HEK293 (cell line): Measurements from ENCODE around the gene BLACAT1.
A peak's percentile ranks its signal among the peaks of the same experiment; 100 is the strongest.

Experiments used
- CTCF ChIA-PET: fragments of 350-600 bp; formaldehyde crosslinking; extraction: SDS; loops from one replicate; lab custom pipeline; 2021; ENCODE audit warnings: antibody characterized with exemption; lab: Yijun Ruan, JAX
- POLR2A ChIA-PET: fragments of 300-600 bp; formaldehyde crosslinking; extraction: SDS; loops from one replicate; lab custom pipeline; 2020; ENCODE audit warnings: antibody characterized with exemption, inconsistent platforms; lab: Yijun Ruan, JAX
- H3K27ac ChIP-seq: fragments of 200-500 bp; sonication (Bioruptor generic); 2 replicates; pipeline ENCODE4 v1.5.1; 2014; ENCODE audit warnings: low read depth, low read length, control low read depth, inconsistent platforms; ENCODE audit errors: extremely low read depth
- H3K36me3 ChIP-seq, 2 experiments: fragments of 200-500 bp in 1 of 2; sonication (Bioruptor generic) in 1 of 2; 1 replicate in 1 of 2; 2 replicates in 1 of 2; pipeline ENCODE4 v1.5.1; 2014 to 2017; ENCODE audit warnings: inconsistent platforms in 2 of 2, low read length in 2 of 2; ENCODE audit not compliant: control insufficient read depth in 2 of 2, insufficient read depth in 1 of 2
- H3K4me1 ChIP-seq: fragments of 200-500 bp; sonication (Bioruptor generic); 2 replicates; pipeline ENCODE4 v1.5.1; 2014; ENCODE audit warnings: mild to moderate bottlenecking, low read length, inconsistent platforms; ENCODE audit not compliant: control insufficient read depth, insufficient read depth
- H3K4me3 ChIP-seq: 2 replicates; pipeline ENCODE4 v1.5.1; 2011; ENCODE audit warnings: low read depth, mild to moderate bottlenecking, control low read depth, low read length, moderate library complexity
- H3K9me3 ChIP-seq: fragments of 200-500 bp; sonication (Bioruptor generic); 2 replicates; pipeline ENCODE4 v1.5.1; 2014; ENCODE audit warnings: low read depth, low read length, inconsistent platforms; ENCODE audit not compliant: control insufficient read depth, insufficient read depth
- BCL11A ChIP-seq: fragments of 450-650 bp; formaldehyde crosslinking; IDR thresholded peaks from 2 replicates; pipeline ENCODE4 v1.5.1; 2016; ENCODE audit warnings: low read depth, missing biosample characterization, missing genetic modification characterization
- BCL6B ChIP-seq: fragments of 450-650 bp; formaldehyde crosslinking; IDR thresholded peaks from 2 replicates; pipeline ENCODE4 v1.5.1; 2017; ENCODE audit warnings: missing biosample characterization, missing genetic modification characterization
- EGR2 ChIP-seq: fragments of 450-650 bp; formaldehyde crosslinking; IDR thresholded peaks from 2 replicates; pipeline ENCODE4 v1.5.1; 2016; ENCODE audit warnings: low read depth, missing biosample characterization, missing genetic modification characterization
- MZF1 ChIP-seq: fragments of 450-650 bp; formaldehyde crosslinking; IDR thresholded peaks from 2 replicates; pipeline ENCODE4 v1.5.1; 2017; ENCODE audit warnings: missing biosample characterization, missing genetic modification characterization, borderline replicate concordance
- PRDM4 ChIP-seq: fragments of 450-650 bp; formaldehyde crosslinking; IDR thresholded peaks from 2 replicates; pipeline ENCODE4 v1.5.1; 2017; ENCODE audit warnings: missing biosample characterization, missing genetic modification characterization
- SALL2 ChIP-seq: fragments of 450-650 bp; formaldehyde crosslinking; IDR thresholded peaks from 2 replicates; pipeline ENCODE4 v1.5.0; 2017; ENCODE audit warnings: missing biosample characterization, mild to moderate bottlenecking, missing genetic modification characterization, borderline replicate concordance
- SCRT1 ChIP-seq: fragments of 450-650 bp; formaldehyde crosslinking; IDR thresholded peaks from 2 replicates; pipeline ENCODE4 v1.5.1; 2016; ENCODE audit warnings: missing biosample characterization, missing genetic modification characterization, borderline replicate concordance
- YY1 ChIP-seq: fragments of 450-650 bp; formaldehyde crosslinking; IDR thresholded peaks from 2 replicates; pipeline ENCODE4 v1.5.1; 2018; ENCODE audit warnings: missing biosample characterization, missing genetic modification characterization
- ZFHX2 ChIP-seq: fragments of 450-650 bp; formaldehyde crosslinking; conservative IDR thresholded peaks from 2 replicates; pipeline ENCODE4 v1.5.1; 2016; ENCODE audit warnings: missing biosample characterization, missing genetic modification characterization
- ZFP3 ChIP-seq: fragments of 450-650 bp; formaldehyde crosslinking; IDR thresholded peaks from 2 replicates; pipeline ENCODE4 v1.5.1; 2016; ENCODE audit warnings: low read depth, missing biosample characterization, missing genetic modification characterization
- ZNF202 ChIP-seq: fragments of 450-650 bp; formaldehyde crosslinking; IDR thresholded peaks from 2 replicates; pipeline ENCODE4 v1.5.1; 2016; ENCODE audit warnings: missing biosample characterization, missing genetic modification characterization, borderline replicate concordance
- ZNF239 ChIP-seq: fragments of 450-650 bp; formaldehyde crosslinking; IDR thresholded peaks from 2 replicates; pipeline ENCODE4 v1.5.1; 2016; ENCODE audit warnings: missing biosample characterization, missing genetic modification characterization
- ZNF292 ChIP-seq: fragments of 450-650 bp; formaldehyde crosslinking; IDR thresholded peaks from 2 replicates; pipeline ENCODE4 v1.5.1; 2016; ENCODE audit warnings: low read depth, missing biosample characterization, missing genetic modification characterization, borderline replicate concordance
- ZNF335 ChIP-seq: fragments of 450-650 bp; formaldehyde crosslinking; conservative IDR thresholded peaks from 2 replicates; pipeline ENCODE4 v1.5.1; 2016; ENCODE audit warnings: missing biosample characterization, missing genetic modification characterization
- ZNF366 ChIP-seq: fragments of 450-650 bp; formaldehyde crosslinking; conservative IDR thresholded peaks from 2 replicates; pipeline ENCODE4 v1.5.1; 2016; ENCODE audit warnings: missing biosample characterization, missing genetic modification characterization
- ZNF391 ChIP-seq: fragments of 450-650 bp; formaldehyde crosslinking; IDR thresholded peaks from 2 replicates; pipeline ENCODE4 v1.5.1; 2016; ENCODE audit warnings: low read depth, missing biosample characterization, missing genetic modification characterization, borderline replicate concordance
- ZNF398 ChIP-seq: fragments of 450-650 bp; formaldehyde crosslinking; IDR thresholded peaks from 2 replicates; pipeline ENCODE4 v1.5.1; 2017; ENCODE audit warnings: missing biosample characterization, missing genetic modification characterization
- ZNF48 ChIP-seq: fragments of 450-650 bp; formaldehyde crosslinking; IDR thresholded peaks from 2 replicates; pipeline ENCODE4 v1.5.1; 2016; ENCODE audit warnings: missing biosample characterization, missing genetic modification characterization
- ZNF518A ChIP-seq: fragments of 450-650 bp; formaldehyde crosslinking; conservative IDR thresholded peaks from 2 replicates; pipeline ENCODE4 v1.5.1; 2016; ENCODE audit warnings: low read depth, missing biosample characterization, missing genetic modification characterization
- ZNF530 ChIP-seq: fragments of 450-650 bp; formaldehyde crosslinking; IDR thresholded peaks from 2 replicates; pipeline ENCODE4 v1.5.1; 2016; ENCODE audit warnings: low read depth, missing biosample characterization, missing genetic modification characterization
- ZNF596 ChIP-seq: fragments of 450-650 bp; IDR thresholded peaks from 2 replicates; pipeline ENCODE4 v1.5.0; 2018; ENCODE audit warnings: missing biosample characterization, mild to moderate bottlenecking, missing genetic modification characterization, moderate library complexity
- ZNF704 ChIP-seq: fragments of 450-650 bp; formaldehyde crosslinking; IDR thresholded peaks from 2 replicates; pipeline ENCODE4 v1.5.1; 2016; ENCODE audit warnings: missing biosample characterization, missing genetic modification characterization
- ZNF707 ChIP-seq: fragments of 450-650 bp; formaldehyde crosslinking; IDR thresholded peaks from 2 replicates; pipeline ENCODE4 v1.5.1; 2016; ENCODE audit warnings: missing biosample characterization, missing genetic modification characterization
- ZNF843 ChIP-seq: fragments of 450-650 bp; formaldehyde crosslinking; IDR thresholded peaks from 2 replicates; pipeline ENCODE4 v1.5.1; 2016; ENCODE audit warnings: missing biosample characterization, missing genetic modification characterization

The BLACAT1 gene

GRCh38 chr1:205451202-205451601 lies 4.6 kb downstream of the BLACAT1 start:
- Histone ChIP-seq H3K36me3 (no peaks in the 10 kb centered on the region), H3K9me3 (no peaks in the 10 kb centered on the region), H3K4me1 (no peaks in the 10 kb centered on the region; the same call in 1 of the 2 replicates), H3K4me3 (no peak overlapping the region), H3K27ac (no peak overlapping the region)
- TF ChIP-seq ZNF292 (tag by site-specific recombination) = no peak
- TF ChIP-seq BCL6B (tag by site-specific recombination) = no peak
- TF ChIP-seq ZNF843 (tag by site-specific recombination) = no peak
- TF ChIP-seq PRDM4 (tag by site-specific recombination) = no peak
- TF ChIP-seq ZNF239 (tag by site-specific recombination) = no peak
- no peak for TF ChIP-seq ZNF704 (tag by site-specific recombination)
- TF ChIP-seq ZNF707 = no peak
- no peak for TF ChIP-seq ZNF202 (tag by site-specific recombination)
- TF ChIP-seq BCL11A (tag by site-specific recombination) = no peak
- no peak for TF ChIP-seq ZNF335 (tag by site-specific recombination)
- no peak for TF ChIP-seq ZNF530 (tag by site-specific recombination)
- TF ChIP-seq SALL2 (tag by site-specific recombination) = no peak
- no peak for TF ChIP-seq ZNF48 (tag by site-specific recombination)
- TF ChIP-seq ZNF366 (tag by site-specific recombination) = no peak
- no peak for TF ChIP-seq MZF1 (tag by site-specific recombination)
- no peak for TF ChIP-seq SCRT1
- TF ChIP-seq ZNF596 = no peak
- TF ChIP-seq ZFP3 (tag by site-specific recombination) = no peak
- no peak for TF ChIP-seq ZNF391 (tag by site-specific recombination)
- ChIA-PET POLR2A (interaction anchor here (0.6 kb wide), 1 partner anchor 76 kb away, joined by 7 read pairs; no protein-coding TSS in a partner anchor), CTCF (interaction anchor here (1.6 kb wide), 1 partner anchor 12 kb away, joined by 4 read pairs; no protein-coding TSS in a partner anchor)

GRCh38 chr1:205450448-205450847 lies 5.4 kb downstream of the BLACAT1 start:
- Histone ChIP-seq H3K9me3 (no peaks in the 10 kb centered on the region), H3K27ac (no peak overlapping the region), H3K36me3 (no peaks in the 10 kb centered on the region), H3K4me3 (no peak overlapping the region), H3K4me1 (no peaks in the 10 kb centered on the region; the same call in 1 of the 2 replicates)
- ChIA-PET POLR2A (interaction anchor here (1.8 kb wide), 1 partner anchor 10 kb away, joined by 10 read pairs; no protein-coding TSS in a partner anchor), CTCF (interaction anchor here (0.6 to 1.6 kb wide), 5 partner anchors 10 to 475 kb away, joined by 3 to 4 read pairs (median 4); no protein-coding TSS in a partner anchor)
- TF ChIP-seq ZNF518A (tag by site-specific recombination) = no peak
- peak; percentile 54 for TF ChIP-seq ZFHX2 (tag by site-specific recombination)
- 0 out of 2 replicates have a peak, but pooled peaks have one; percentile 25 for TF ChIP-seq EGR2 (tag by site-specific recombination)
- peak; percentile 59; the same call in 1 of the 2 replicates for TF ChIP-seq ZNF398 (tag by site-specific recombination)
- no peak for TF ChIP-seq YY1
